Mammary epithelial cell (primary cell): ENCODE measurements around the gene UBXN11.

Experiments used
- EZH2 ChIP-seq: IDR thresholded peaks from 2 replicates; pipeline ENCODE4 v1.6.1; 2012; ENCODE audit warnings: low read length, inconsistent platforms, borderline replicate concordance
- TF ChIP-seq, protein P1 (sequence below), 2 donors: IDR thresholded peaks in 1 of 2; conservative IDR thresholded peaks in 1 of 2; 2 replicates each; pipeline ENCODE4 v1.5.1; 2011 to 2012; ENCODE audit warnings: inconsistent platforms in 2 of 2, low read length in 2 of 2, mild to moderate bottlenecking in 2 of 2, control low read depth in 1 of 2, low read depth in 1 of 2; ENCODE audit not compliant: insufficient read depth in 1 of 2; ENCODE audit errors: extremely low read depth in 1 of 2

DNA sequence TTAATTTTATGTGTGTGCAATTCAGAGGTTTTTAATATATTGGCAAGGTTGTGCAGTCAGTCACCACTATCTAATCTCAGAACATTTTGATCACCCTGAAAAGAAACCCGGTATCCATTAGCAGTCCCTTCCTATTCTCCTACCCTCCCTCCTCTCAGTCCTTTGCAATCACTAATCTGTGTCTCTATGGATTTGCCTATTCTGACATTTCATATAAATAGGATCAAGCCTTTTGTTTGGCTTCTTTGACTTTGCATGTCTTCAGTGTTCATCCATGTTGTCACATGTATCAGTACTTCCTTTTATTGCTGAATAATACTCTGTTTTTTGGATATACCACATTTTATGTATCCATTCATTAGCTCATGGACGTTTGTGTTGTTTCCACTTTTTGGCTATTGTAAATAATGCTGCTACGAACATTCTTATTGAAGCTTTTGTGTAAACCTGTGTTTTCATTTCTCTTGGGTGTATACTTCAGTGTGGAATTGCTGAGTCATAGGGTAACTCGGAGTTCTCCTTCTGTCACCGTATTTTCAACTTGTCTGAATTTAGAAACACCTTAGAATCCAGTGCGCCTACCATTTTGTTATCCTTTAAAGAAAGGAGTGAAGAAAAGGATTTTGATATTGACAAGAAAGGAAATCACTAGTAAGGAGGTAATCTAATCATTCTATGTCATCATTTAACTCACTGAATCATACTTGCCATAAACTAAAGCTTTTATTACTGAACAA lies 69.0 kb downstream of the UBXN11 start:
- TF ChIP-seq, protein P1, sequence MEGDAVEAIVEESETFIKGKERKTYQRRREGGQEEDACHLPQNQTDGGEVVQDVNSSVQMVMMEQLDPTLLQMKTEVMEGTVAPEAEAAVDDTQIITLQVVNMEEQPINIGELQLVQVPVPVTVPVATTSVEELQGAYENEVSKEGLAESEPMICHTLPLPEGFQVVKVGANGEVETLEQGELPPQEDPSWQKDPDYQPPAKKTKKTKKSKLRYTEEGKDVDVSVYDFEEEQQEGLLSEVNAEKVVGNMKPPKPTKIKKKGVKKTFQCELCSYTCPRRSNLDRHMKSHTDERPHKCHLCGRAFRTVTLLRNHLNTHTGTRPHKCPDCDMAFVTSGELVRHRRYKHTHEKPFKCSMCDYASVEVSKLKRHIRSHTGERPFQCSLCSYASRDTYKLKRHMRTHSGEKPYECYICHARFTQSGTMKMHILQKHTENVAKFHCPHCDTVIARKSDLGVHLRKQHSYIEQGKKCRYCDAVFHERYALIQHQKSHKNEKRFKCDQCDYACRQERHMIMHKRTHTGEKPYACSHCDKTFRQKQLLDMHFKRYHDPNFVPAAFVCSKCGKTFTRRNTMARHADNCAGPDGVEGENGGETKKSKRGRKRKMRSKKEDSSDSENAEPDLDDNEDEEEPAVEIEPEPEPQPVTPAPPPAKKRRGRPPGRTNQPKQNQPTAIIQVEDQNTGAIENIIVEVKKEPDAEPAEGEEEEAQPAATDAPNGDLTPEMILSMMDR (conservative IDR thresholded peaks at IDR 0.05 in 1 of 2, IDR thresholded peaks at IDR 0.05 in 1 of 2; ENCODE audit: extremely low read depth in 1 of 2, insufficient read depth in 1 of 2, low read depth in 1 of 2, low read length in 2 of 2): no peak
- no peak for TF ChIP-seq EZH2
